ENCODE data around the gene HAPLN1.
"Not testable (repeated sequence)": the region's sequence is repeated elsewhere in the genome, so short reads cannot be mapped to it uniquely, and the experiment has no call there.

HAPLN1 gene

GRCh38 chr5:83720836-83721537 lies at the start of gene HAPLN1:
TSS of gene HAPLN1 (minus strand) at chr5:83720855. CDS start at chr5:83673523, 47,332 bp downstream.
- FAIRE-seq (peak; percentile 11), DNase-seq (ENCODE audit: insufficient read length, low spot score) (peak; percentile 27)
- TF ChIP-seq POLR2A (IDR thresholded peaks at IDR 0.05; ENCODE audit: low read depth, low read length) = no peak

GRCh38 chr5:83767409-83767992 lies 46.8 kb upstream of the HAPLN1 start:
- no peak for DNase-seq (ENCODE audit: insufficient read length, low spot score)

GRCh38 chr5:83764101-83764500 lies 43.4 kb upstream of the HAPLN1 start:
- FAIRE-seq = no peak
- TF ChIP-seq POLR2A (IDR thresholded peaks at IDR 0.05; ENCODE audit: low read depth, low read length) = no peak
- DNase-seq (ENCODE audit: insufficient read length, low spot score) = no peak

More at GRCh38 chr5:83767409-83767992, 46.8 kb upstream of the HAPLN1 start:
- TF ChIP-seq POLR2A (IDR thresholded peaks at IDR 0.05; ENCODE audit: low read depth, low read length) = no peak
- no peak for FAIRE-seq

GRCh38 chr5:83760579-83760978 lies 39.9 kb upstream of the HAPLN1 start:
- no peak for DNase-seq (ENCODE audit: insufficient read length, low spot score)
- peak; percentile 41 for FAIRE-seq
- TF ChIP-seq POLR2A (IDR thresholded peaks at IDR 0.05; ENCODE audit: low read depth, low read length) = no peak

- DNase-seq (ENCODE audit: insufficient read length, low spot score) (no peak), FAIRE-seq (no peak)
- no peak for TF ChIP-seq POLR2A (IDR thresholded peaks at IDR 0.05; ENCODE audit: low read depth, low read length)
These were observed 32.0 kb upstream of the HAPLN1 start for GRCh38 chr5:83752700-83753099.

GRCh38 chr5:83751201-83751600 lies 30.5 kb upstream of the HAPLN1 start:
- no peak for TF ChIP-seq POLR2A (IDR thresholded peaks at IDR 0.05; ENCODE audit: low read depth, low read length)
- DNase-seq (ENCODE audit: insufficient read length, low spot score) = no peak
- no peak for FAIRE-seq

GRCh38 chr5:83750749-83751148 lies 30.1 kb upstream of the HAPLN1 start:
- FAIRE-seq (no peak), DNase-seq (ENCODE audit: insufficient read length, low spot score) (no peak)
- no peak for TF ChIP-seq POLR2A (IDR thresholded peaks at IDR 0.05; ENCODE audit: low read depth, low read length)

GRCh38 chr5:83745816-83746215 lies 25.2 kb upstream of the HAPLN1 start:
- DNase-seq (ENCODE audit: insufficient read length, low spot score) (no peak), FAIRE-seq (no peak)
- TF ChIP-seq POLR2A (IDR thresholded peaks at IDR 0.05; ENCODE audit: low read depth, low read length) = no peak

GRCh38 chr5:83744821-83745220 lies 24.2 kb upstream of the HAPLN1 start:
- DNase-seq (ENCODE audit: insufficient read length, low spot score) = no peak
- FAIRE-seq = no peak
- no peak for TF ChIP-seq POLR2A (IDR thresholded peaks at IDR 0.05; ENCODE audit: low read depth, low read length)

- FAIRE-seq (no peak), DNase-seq (ENCODE audit: insufficient read length, low spot score) (no peak)
- TF ChIP-seq POLR2A (IDR thresholded peaks at IDR 0.05; ENCODE audit: low read depth, low read length) = no peak
These were observed 21.4 kb upstream of the HAPLN1 start for GRCh38 chr5:83742089-83742488.

- FAIRE-seq = no peak
- DNase-seq (ENCODE audit: insufficient read length, low spot score) = no peak
- TF ChIP-seq POLR2A (IDR thresholded peaks at IDR 0.05; ENCODE audit: low read depth, low read length) = no peak
These were observed 20.9 kb upstream of the HAPLN1 start for GRCh38 chr5:83741571-83741970.

- FAIRE-seq = no peak
These were observed 20.1 kb upstream of the HAPLN1 start for GRCh38 chr5:83740741-83741140.

GRCh38 chr5:83736169-83736568 lies 15.5 kb upstream of the HAPLN1 start:
- FAIRE-seq; DNase-seq (ENCODE audit: insufficient read length, low spot score): not testable (repeated sequence)

More at GRCh38 chr5:83740741-83741140, 20.1 kb upstream of the HAPLN1 start:
- no peak for DNase-seq (ENCODE audit: insufficient read length, low spot score)
- TF ChIP-seq POLR2A (IDR thresholded peaks at IDR 0.05; ENCODE audit: low read depth, low read length) = no peak

- not testable (repeated sequence) for FAIRE-seq; DNase-seq (ENCODE audit: insufficient read length, low spot score)
These were observed 14.4 kb upstream of the HAPLN1 start for GRCh38 chr5:83735058-83735457.

GRCh38 chr5:83731638-83732037 lies 11.0 kb upstream of the HAPLN1 start:
- FAIRE-seq (no peak), DNase-seq (ENCODE audit: insufficient read length, low spot score) (no peak)
- no peak for TF ChIP-seq POLR2A (IDR thresholded peaks at IDR 0.05; ENCODE audit: low read depth, low read length)

Data from H54 (cell line).